ENCODE measurements around the gene TMED8. TPM values are rescaled to one million over a fixed set of nuclear protein-coding genes. Genes with fewer than 3 reads are reported as not detected.

TMED8 gene
- total and polyA plus RNA-seq, 2 donors from 2014 or later: 6.7 to 17.1 TPM

DNA sequence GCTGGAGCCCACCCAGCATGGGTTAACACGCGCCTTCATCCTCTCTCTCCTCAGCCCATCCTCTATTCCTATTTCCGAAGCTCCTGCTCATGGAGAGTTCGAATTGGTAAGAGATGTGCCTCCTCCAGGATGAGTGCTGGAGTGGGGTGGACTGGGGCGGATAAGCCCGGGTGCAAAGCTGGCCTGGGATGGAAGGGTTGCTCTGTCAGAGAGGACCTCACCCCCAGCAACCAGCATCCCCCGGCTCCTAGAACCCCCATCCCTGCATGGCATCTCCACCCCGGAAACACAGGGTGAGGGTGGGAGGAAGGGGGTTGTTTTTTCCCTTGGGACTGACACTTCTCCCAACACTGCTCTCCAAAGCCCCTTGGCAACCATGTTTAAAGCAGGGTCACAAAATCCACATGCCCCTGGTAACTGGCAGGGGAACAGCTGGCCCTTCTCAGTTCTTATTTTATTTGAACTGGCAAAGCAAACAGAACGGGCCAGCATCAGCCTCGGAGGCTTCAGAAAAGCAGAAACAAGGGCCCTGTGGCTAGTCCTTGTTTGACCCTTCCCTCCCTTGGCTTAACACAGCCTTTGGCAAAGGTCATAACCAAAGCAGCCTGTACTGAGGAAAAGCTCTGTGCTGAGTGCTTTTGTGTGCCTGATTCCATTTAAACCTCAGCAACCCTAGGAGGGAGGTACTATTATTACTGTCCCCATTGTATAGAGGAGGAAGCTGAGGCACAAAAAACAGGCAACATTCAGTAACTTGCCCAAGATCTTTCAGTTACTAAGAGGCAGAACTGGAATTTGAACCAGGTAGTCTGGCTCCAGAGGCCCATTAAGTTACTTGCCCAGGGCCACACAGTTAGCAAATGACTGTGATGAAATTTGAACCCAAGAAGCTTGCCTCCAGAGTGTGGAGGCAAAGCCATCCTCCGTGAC lies 51.8 kb downstream of the TMED8 start:
- FAIRE-seq: no peak

GRCh38 chr14:77324289-77324688 lies 52.6 kb downstream of the TMED8 start:
- Histone ChIP-seq H3K4me3 (ENCODE audit: low read length in 3 of 3) (no peak overlapping the region), H3K36me3 (ENCODE audit: control insufficient read depth in 2 of 3, insufficient read depth in 3 of 3, low read length in 3 of 3) (no peaks in the 10 kb centered on the region), H3K27me3 (ENCODE audit: control insufficient read depth, insufficient read depth, low read length) (no peaks in the 10 kb centered on the region), H3K9me3 (ENCODE audit: control insufficient read depth in 2 of 3, insufficient read depth in 1 of 3, low read length in 3 of 3) (no peaks in the 10 kb centered on the region), H3K4me1 (ENCODE audit: control insufficient read depth in 2 of 3, insufficient read depth in 2 of 3, low read depth in 1 of 3, low read length in 3 of 3) (peaks cover 3 to 10% (median 9%) of the 10 kb centered on the region in 3 donors), H3K27ac (ENCODE audit: low read depth in 2 of 2, low read length in 2 of 2) (no peak overlapping the region), H3K9ac (ENCODE audit: low read length in 3 of 3) (no peak overlapping the region)
- TF ChIP-seq, protein P1, sequence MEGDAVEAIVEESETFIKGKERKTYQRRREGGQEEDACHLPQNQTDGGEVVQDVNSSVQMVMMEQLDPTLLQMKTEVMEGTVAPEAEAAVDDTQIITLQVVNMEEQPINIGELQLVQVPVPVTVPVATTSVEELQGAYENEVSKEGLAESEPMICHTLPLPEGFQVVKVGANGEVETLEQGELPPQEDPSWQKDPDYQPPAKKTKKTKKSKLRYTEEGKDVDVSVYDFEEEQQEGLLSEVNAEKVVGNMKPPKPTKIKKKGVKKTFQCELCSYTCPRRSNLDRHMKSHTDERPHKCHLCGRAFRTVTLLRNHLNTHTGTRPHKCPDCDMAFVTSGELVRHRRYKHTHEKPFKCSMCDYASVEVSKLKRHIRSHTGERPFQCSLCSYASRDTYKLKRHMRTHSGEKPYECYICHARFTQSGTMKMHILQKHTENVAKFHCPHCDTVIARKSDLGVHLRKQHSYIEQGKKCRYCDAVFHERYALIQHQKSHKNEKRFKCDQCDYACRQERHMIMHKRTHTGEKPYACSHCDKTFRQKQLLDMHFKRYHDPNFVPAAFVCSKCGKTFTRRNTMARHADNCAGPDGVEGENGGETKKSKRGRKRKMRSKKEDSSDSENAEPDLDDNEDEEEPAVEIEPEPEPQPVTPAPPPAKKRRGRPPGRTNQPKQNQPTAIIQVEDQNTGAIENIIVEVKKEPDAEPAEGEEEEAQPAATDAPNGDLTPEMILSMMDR (IDR thresholded peaks at IDR 0.05; ENCODE audit: borderline replicate concordance, extremely low read depth, insufficient read depth): no peak
- DNase-seq: no peak
- intact Hi-C loops (cut with DNase I): no loop called here
- no peak for FAIRE-seq

More for the DNA sequence above, 51.8 kb downstream of the TMED8 start:
- H3K4me1 ChIP-seq (ENCODE audit: control insufficient read depth in 2 of 3, insufficient read depth in 2 of 3, low read depth in 1 of 3, low read length in 3 of 3): peaks cover 3 to 5% (median 5%) of the 10 kb centered on the region in 3 donors
- H3K9ac ChIP-seq (ENCODE audit: low read length in 3 of 3): no peak overlapping the region
- H3K27ac ChIP-seq (ENCODE audit: low read depth in 2 of 2, low read length in 2 of 2): no peak overlapping the region
- no peaks in the 10 kb centered on the region for H3K9me3 ChIP-seq (ENCODE audit: control insufficient read depth in 2 of 3, insufficient read depth in 1 of 3, low read length in 3 of 3)
- no peaks in the 10 kb centered on the region for H3K36me3 ChIP-seq (ENCODE audit: control insufficient read depth in 2 of 3, insufficient read depth in 3 of 3, low read length in 3 of 3)
- H3K4me3 ChIP-seq (ENCODE audit: low read length in 3 of 3): no peak overlapping the region
- intact Hi-C loops (cut with DNase I): no loop called here
- TF ChIP-seq, protein P1 (IDR thresholded peaks at IDR 0.05; ENCODE audit: borderline replicate concordance, extremely low read depth, insufficient read depth): no peak
- H3K27me3 ChIP-seq (ENCODE audit: control insufficient read depth, insufficient read depth, low read length): no peaks in the 10 kb centered on the region
- no peak for DNase-seq

DNA sequence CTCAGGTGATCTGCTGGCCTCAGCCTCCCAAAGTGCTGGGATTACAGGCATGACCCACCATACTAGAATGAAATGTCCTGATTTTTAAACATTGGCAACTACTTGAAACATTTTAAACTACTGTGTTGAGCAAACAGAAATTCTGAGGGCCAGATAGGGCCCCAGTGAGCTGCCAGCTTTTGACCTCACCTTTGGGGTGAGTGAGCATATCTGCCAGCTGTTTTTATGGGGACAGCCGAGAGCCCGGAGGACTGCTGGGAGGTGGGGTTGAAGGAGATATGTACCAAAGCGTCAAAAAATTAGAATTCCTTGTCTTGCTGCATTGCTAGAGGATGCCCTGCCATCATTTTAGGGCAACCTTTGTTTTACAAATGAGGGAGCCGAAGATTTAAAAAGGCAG lies 53.3 kb downstream of the TMED8 start:
- Histone ChIP-seq H3K27ac (ENCODE audit: low read depth in 2 of 2, low read length in 2 of 2) (no peak overlapping the region), H3K9ac (ENCODE audit: low read length in 3 of 3) (no peak overlapping the region), H3K4me3 (ENCODE audit: low read length in 3 of 3) (no peak overlapping the region), H3K9me3 (ENCODE audit: control insufficient read depth in 2 of 3, insufficient read depth in 1 of 3, low read length in 3 of 3) (no peaks in the 10 kb centered on the region), H3K27me3 (ENCODE audit: control insufficient read depth, insufficient read depth, low read length) (no peaks in the 10 kb centered on the region), H3K36me3 (ENCODE audit: control insufficient read depth in 2 of 3, insufficient read depth in 3 of 3, low read length in 3 of 3) (no peaks in the 10 kb centered on the region), H3K4me1 (ENCODE audit: control insufficient read depth in 2 of 3, insufficient read depth in 2 of 3, low read depth in 1 of 3, low read length in 3 of 3) (peaks cover 3 to 11% (median 9%) of the 10 kb centered on the region in 3 donors)
- TF ChIP-seq, protein P1 (IDR thresholded peaks at IDR 0.05; ENCODE audit: borderline replicate concordance, extremely low read depth, insufficient read depth): no peak
- DNase-seq (no peak), FAIRE-seq (no peak)
- intact Hi-C loops (cut with DNase I): no loop called here
